Stimulated activated CD8-positive, alpha-beta memory T cell treated with anti-CD3 and anti-CD28 coated beads, Interleukin-7, amount 100 ng/mL, for 48 hours (primary cell): ENCODE measurements around the gene MLXIPL.
"Not testable (repeated sequence)": the region's sequence is repeated elsewhere in the genome, so short reads cannot be mapped to it uniquely, and the experiment has no call there.

Experiments
- DNase-seq, 2 donors: peaks; one replicate each; pipeline ENCODE4 v3.0.0-alpha.2; 2020; ENCODE audit warnings: low read depth in 1 of 2; ENCODE audit errors: extremely low read depth in 1 of 2

The MLXIPL gene

GRCh38 chr7:73645643-73646174, 21.4 kb upstream of the MLXIPL start:
- DNase-seq, result no peak

- DNase-seq, result no peak
These were observed 20.5 kb upstream of the MLXIPL start for GRCh38 chr7:73644688-73645286.

- no peak for DNase-seq
These were observed 18.5 kb upstream of the MLXIPL start for GRCh38 chr7:73642834-73643233.

GRCh38 chr7:73638911-73639310, 14.6 kb upstream of the MLXIPL start:
- no peak for DNase-seq

- no peak for DNase-seq
These were observed 11.3 kb upstream of the MLXIPL start for GRCh38 chr7:73635428-73636200.

- no peak for DNase-seq
These were observed 9.5 kb upstream of the MLXIPL start for GRCh38 chr7:73633844-73634243.

GRCh38 chr7:73633323-73633722, 9.0 kb upstream of the MLXIPL start:
- no peak for DNase-seq

GRCh38 chr7:73631558-73631957, 7.2 kb upstream of the MLXIPL start:
- DNase-seq, result no peak

- DNase-seq, result no peak
These were observed 4.2 kb upstream of the MLXIPL start for GRCh38 chr7:73628504-73628903.

GRCh38 chr7:73626814-73627213, 2.5 kb upstream of the MLXIPL start:
- no peak for DNase-seq

- DNase-seq, result no peak
These were observed 954 bp upstream of the MLXIPL start for GRCh38 chr7:73625276-73625675.

GRCh38 chr7:73624669-73625001, 313 bp upstream of the MLXIPL start:
- no peak for DNase-seq

GRCh38 chr7:73622909-73623797, 1.2 kb downstream of the MLXIPL start:
- DNase-seq, result no peak

GRCh38 chr7:73622527-73622908, 1.8 kb downstream of the MLXIPL start:
- DNase-seq, result no peak

- no peak for DNase-seq
These were observed 2.9 kb downstream of the MLXIPL start for GRCh38 chr7:73621168-73622063.

- not testable (repeated sequence) for DNase-seq
These were observed 4.9 kb downstream of the MLXIPL start for GRCh38 chr7:73619394-73619793.

GRCh38 chr7:73618538-73618937, 5.8 kb downstream of the MLXIPL start:
- no peak for DNase-seq

- DNase-seq, result not testable (repeated sequence)
These were observed 6.8 kb downstream of the MLXIPL start for GRCh38 chr7:73617520-73617919.

- no peak for DNase-seq
These were observed 8.4 kb downstream of the MLXIPL start for GRCh38 chr7:73615886-73616285.

- DNase-seq, result not testable (repeated sequence)
These were observed 9.4 kb downstream of the MLXIPL start for GRCh38 chr7:73614937-73615336.
